SK-N-SH treated with all-trans-retinoic acid at 6 μM for 48 hours (cell line): ENCODE measurements around the gene TMED10.

ENCODE experiments used
- ATAC-seq: fragments of 200-7000 bp; cut with Tn5 transposase; 3 replicates; pipeline ENCODE4 v1.9.1; 2020; ENCODE audit warnings: mild to moderate bottlenecking, moderate library complexity
- ARNTL ChIP-seq: fragments of 450-650 bp; formaldehyde crosslinking; IDR thresholded peaks from 2 replicates; pipeline ENCODE4 v1.5.0; 2020; ENCODE audit warnings: low read depth, mild to moderate bottlenecking, moderate library complexity, borderline replicate concordance
- BACH2 ChIP-seq: fragments of 250-450 bp; sonication (Bioruptor Pico); IDR thresholded peaks from 2 replicates; pipeline ENCODE4 v1.9.0; 2021; ENCODE audit warnings: mild to moderate bottlenecking, borderline replicate concordance
- CREB5 ChIP-seq: fragments of 250-450 bp; sonication (Bioruptor Pico); IDR thresholded peaks from 2 replicates; pipeline ENCODE4 v1.5.1; 2020; ENCODE audit warnings: low read depth, mild to moderate bottlenecking, moderate library complexity
- CSDC2 ChIP-seq: fragments of 250-450 bp; sonication (Bioruptor Pico); IDR thresholded peaks from 2 replicates; pipeline ENCODE4 v1.5.0; 2020; ENCODE audit warnings: mild to moderate bottlenecking, moderate library complexity
- CSRNP3 ChIP-seq: fragments of 250-450 bp; sonication (Bioruptor Pico); IDR thresholded peaks from 2 replicates; pipeline ENCODE4 v1.5.1; 2021; ENCODE audit warnings: mild to moderate bottlenecking, moderate library complexity
- ESRRG ChIP-seq: fragments of 250-450 bp; sonication (Bioruptor Pico); IDR thresholded peaks from 2 replicates; pipeline ENCODE4 v1.6.1; 2021; ENCODE audit warnings: mild to moderate bottlenecking
- ISL1 ChIP-seq: fragments of 250-450 bp; sonication (Bioruptor Pico); IDR thresholded peaks from 2 replicates; pipeline ENCODE4 v2.1.2; 2022; ENCODE audit warnings: mild to moderate bottlenecking, moderate library complexity
- OSR1 ChIP-seq: fragments of 250-450 bp; sonication (Bioruptor Pico); IDR thresholded peaks from 2 replicates; pipeline ENCODE4 v1.8.0; 2022; ENCODE audit warnings: moderate library complexity, mild to moderate bottlenecking, inconsistent platforms
- PATZ1 ChIP-seq: fragments of 250-450 bp; sonication (Bioruptor Pico); IDR thresholded peaks from 2 replicates; pipeline ENCODE4 v1.8.0; 2020; ENCODE audit warnings: mild to moderate bottlenecking, moderate library complexity, borderline replicate concordance
- POU6F1 ChIP-seq: fragments of 250-450 bp; sonication (Bioruptor Pico); IDR thresholded peaks from 2 replicates; pipeline ENCODE4 v1.8.0; 2021; ENCODE audit warnings: low read depth, mild to moderate bottlenecking, moderate library complexity, borderline replicate concordance
- PPARA ChIP-seq: fragments of 250-450 bp; sonication (Bioruptor Pico); IDR thresholded peaks from 2 replicates; pipeline ENCODE4 v1.5.0; 2020; ENCODE audit warnings: mild to moderate bottlenecking, borderline replicate concordance
- SNAI2 ChIP-seq: fragments of 250-450 bp; sonication (Bioruptor Pico); IDR thresholded peaks from 2 replicates; pipeline ENCODE4 v1.5.0; 2020; ENCODE audit warnings: mild to moderate bottlenecking, moderate library complexity
- TCF4 ChIP-seq: fragments of 250-450 bp; sonication (Bioruptor Pico); IDR thresholded peaks from 2 replicates; pipeline ENCODE4 v1.8.0; 2021; ENCODE audit warnings: mild to moderate bottlenecking, moderate library complexity, borderline replicate concordance
- TOX ChIP-seq: fragments of 250-450 bp; sonication (Bioruptor Pico); IDR thresholded peaks from 2 replicates; pipeline ENCODE4 v1.8.0; 2021; ENCODE audit warnings: mild to moderate bottlenecking, moderate library complexity, borderline replicate concordance
- TSHZ2 ChIP-seq: fragments of 250-450 bp; sonication (Bioruptor Pico); IDR thresholded peaks from 2 replicates; pipeline ENCODE4 v1.5.0; 2020; ENCODE audit warnings: mild to moderate bottlenecking, moderate library complexity
- ZC3H10 ChIP-seq: fragments of 250-450 bp; sonication (Bioruptor Pico); IDR thresholded peaks from 2 replicates; pipeline ENCODE4 v1.5.1; 2021; ENCODE audit warnings: mild to moderate bottlenecking, moderate library complexity
- ZFP3 ChIP-seq: fragments of 250-450 bp; sonication (Bioruptor Pico); IDR thresholded peaks from 2 replicates; pipeline ENCODE4 v1.5.0; 2020; ENCODE audit warnings: mild to moderate bottlenecking, moderate library complexity
- ZFP30 ChIP-seq: fragments of 450-650 bp; formaldehyde crosslinking; IDR thresholded peaks from 2 replicates; pipeline ENCODE4 v1.5.0; 2022; ENCODE audit warnings: mild to moderate bottlenecking, moderate library complexity
- ZNF565 ChIP-seq: fragments of 450-650 bp; formaldehyde crosslinking; conservative IDR thresholded peaks from 2 replicates; pipeline ENCODE4 v1.5.0; 2020; ENCODE audit warnings: low read depth, mild to moderate bottlenecking, moderate library complexity
- ZNF70 ChIP-seq: fragments of 450-650 bp; formaldehyde crosslinking; IDR thresholded peaks from 2 replicates; pipeline ENCODE4 v1.5.0; 2020; ENCODE audit warnings: mild to moderate bottlenecking, moderate library complexity
- ZNF8 ChIP-seq: fragments of 450-650 bp; formaldehyde crosslinking; IDR thresholded peaks from 2 replicates; pipeline ENCODE4 v1.5.0; 2020; ENCODE audit warnings: mild to moderate bottlenecking, moderate library complexity

The TMED10 gene

GRCh38 chr14:75196468-75196867 is 20.1 kb upstream of the TMED10 start:
- ATAC-seq = no peak
- TF ChIP-seq ZFP30 (CRISPR knock-in tag) = no peak
- TF ChIP-seq BACH2 (CRISPR knock-in tag) = no peak

GRCh38 chr14:75196064-75196463 is 19.7 kb upstream of the TMED10 start:
- TF ChIP-seq OSR1 (CRISPR knock-in tag) (no peak), ZFP3 (CRISPR knock-in tag) (no peak), TSHZ2 (no peak), TCF4 (no peak), ZNF8 (CRISPR knock-in tag) (no peak), ZNF565 (CRISPR knock-in tag) (no peak), CSRNP3 (CRISPR knock-in tag) (no peak), CREB5 (CRISPR knock-in tag) (no peak), PATZ1 (CRISPR knock-in tag) (no peak), TOX (CRISPR knock-in tag) (no peak), BACH2 (CRISPR knock-in tag) (no peak), ISL1 (CRISPR knock-in tag) (no peak), ZC3H10 (CRISPR knock-in tag) (no peak), POU6F1 (CRISPR knock-in tag) (no peak), CSDC2 (no peak), SNAI2 (CRISPR knock-in tag) (no peak), ZNF70 (CRISPR knock-in tag) (no peak)

GRCh38 chr14:75191100-75191499 is 14.7 kb upstream of the TMED10 start:
- TF ChIP-seq ARNTL (CRISPR knock-in tag) = no peak
- TF ChIP-seq ESRRG (CRISPR knock-in tag) = no peak
- no peak for TF ChIP-seq ZFP30 (CRISPR knock-in tag)
- no peak for TF ChIP-seq ZC3H10 (CRISPR knock-in tag)
- no peak for TF ChIP-seq PATZ1 (CRISPR knock-in tag)
- no peak for TF ChIP-seq TOX (CRISPR knock-in tag)
- TF ChIP-seq CREB5 (CRISPR knock-in tag) = no peak
- TF ChIP-seq CSRNP3 (CRISPR knock-in tag) = no peak
- TF ChIP-seq ZFP3 (CRISPR knock-in tag) = no peak
- no peak for TF ChIP-seq ISL1 (CRISPR knock-in tag)
- TF ChIP-seq POU6F1 (CRISPR knock-in tag) = no peak
- TF ChIP-seq BACH2 (CRISPR knock-in tag) = no peak
- no peak for TF ChIP-seq PPARA (CRISPR knock-in tag)
- TF ChIP-seq OSR1 (CRISPR knock-in tag) = no peak
- TF ChIP-seq SNAI2 (CRISPR knock-in tag) = no peak
- ATAC-seq = no peak

More at GRCh38 chr14:75196064-75196463, 19.7 kb upstream of the TMED10 start:
- no peak for ATAC-seq
